Activated CD8-positive, alpha-beta memory T cell treated with anti-CD3 and anti-CD28 coated beads, Interleukin-2, amount 50 U/mL, for 24 hours (primary cell): ENCODE measurements around the gene CIROP.

Source experiments
- DNase-seq: peaks from one replicate; pipeline ENCODE4 v3.0.0-alpha.2; 2020; ENCODE audit errors: extremely low read depth

The CIROP gene

DNA sequence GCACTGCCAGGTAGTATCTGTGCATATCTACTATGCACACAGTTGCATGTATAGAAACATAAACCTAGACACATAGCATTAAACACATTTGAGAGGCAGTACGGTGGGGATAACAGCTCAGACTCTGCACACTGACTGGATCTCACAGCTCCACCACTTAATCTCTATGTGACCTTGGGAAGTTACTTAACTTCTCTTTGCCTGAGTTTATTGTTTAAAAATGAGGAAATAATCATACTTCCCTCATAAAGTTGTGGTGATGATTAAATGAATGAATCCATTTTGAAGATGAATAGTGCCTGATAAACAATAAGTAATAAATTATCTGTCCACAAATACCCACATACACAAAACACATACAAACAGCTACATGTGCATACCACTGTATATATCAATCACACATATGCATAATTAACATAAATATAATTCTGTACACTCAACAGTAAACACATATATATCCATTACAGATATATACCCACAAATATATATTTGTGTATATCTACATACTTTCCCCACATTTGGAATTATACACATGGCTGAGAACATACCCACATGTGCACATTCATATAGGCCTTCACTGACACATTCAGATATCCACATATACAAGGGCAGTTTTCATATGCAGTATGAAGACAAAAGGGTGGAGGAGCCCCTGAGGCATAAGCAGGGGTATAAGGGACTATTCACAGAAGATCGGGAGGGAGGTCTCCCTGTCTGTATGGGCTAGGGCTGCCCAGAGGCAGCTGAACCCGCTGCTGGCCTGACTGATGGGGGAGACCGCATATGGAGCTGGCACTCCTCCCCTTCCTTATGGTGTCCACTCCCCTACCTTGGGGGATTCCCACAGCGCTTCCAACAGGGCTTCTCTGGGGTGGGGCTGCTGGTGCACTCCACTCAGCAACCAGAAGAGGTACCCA lies 53.4 kb downstream of the CIROP start:
- DNase-seq, result no peak
